ENCODE data around the gene ARMH3.

- TF ChIP-seq EZH2 (IDR thresholded peaks at IDR 0.05; ENCODE audit: borderline replicate concordance, low read length) = no peak
- TF ChIP-seq, protein P1, sequence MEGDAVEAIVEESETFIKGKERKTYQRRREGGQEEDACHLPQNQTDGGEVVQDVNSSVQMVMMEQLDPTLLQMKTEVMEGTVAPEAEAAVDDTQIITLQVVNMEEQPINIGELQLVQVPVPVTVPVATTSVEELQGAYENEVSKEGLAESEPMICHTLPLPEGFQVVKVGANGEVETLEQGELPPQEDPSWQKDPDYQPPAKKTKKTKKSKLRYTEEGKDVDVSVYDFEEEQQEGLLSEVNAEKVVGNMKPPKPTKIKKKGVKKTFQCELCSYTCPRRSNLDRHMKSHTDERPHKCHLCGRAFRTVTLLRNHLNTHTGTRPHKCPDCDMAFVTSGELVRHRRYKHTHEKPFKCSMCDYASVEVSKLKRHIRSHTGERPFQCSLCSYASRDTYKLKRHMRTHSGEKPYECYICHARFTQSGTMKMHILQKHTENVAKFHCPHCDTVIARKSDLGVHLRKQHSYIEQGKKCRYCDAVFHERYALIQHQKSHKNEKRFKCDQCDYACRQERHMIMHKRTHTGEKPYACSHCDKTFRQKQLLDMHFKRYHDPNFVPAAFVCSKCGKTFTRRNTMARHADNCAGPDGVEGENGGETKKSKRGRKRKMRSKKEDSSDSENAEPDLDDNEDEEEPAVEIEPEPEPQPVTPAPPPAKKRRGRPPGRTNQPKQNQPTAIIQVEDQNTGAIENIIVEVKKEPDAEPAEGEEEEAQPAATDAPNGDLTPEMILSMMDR (conservative IDR thresholded peaks at IDR 0.05 in 1 of 2, IDR thresholded peaks at IDR 0.05 in 1 of 2; ENCODE audit: extremely low read depth in 1 of 2, insufficient read depth in 1 of 2, low read depth in 1 of 2, low read length in 2 of 2) = no peak
Measured at GRCh38 chr10:101897633-101898032, 158.3 kb downstream of the ARMH3 start.

All from mammary epithelial cell (primary cell).